HCT116 (cell line): ENCODE data around the gene ADAMTS3. TPM values are rescaled to one million over a fixed set of nuclear protein-coding genes. Genes with fewer than 3 reads are reported as not detected.

Experiments
- ATAC-seq: fragments of 200-7000 bp; cut with Tn5 transposase; 2 replicates; pipeline ENCODE4 v1.9.1; 2020; ENCODE audit warnings: mild to moderate bottlenecking, moderate library complexity
- BruUV-seq: library from RNA; stranded (reverse); fragments of 400-500 nt; replicated peaks from 2 replicates; lab custom pipeline; 2021; lab: Mats Ljungman, UMichigan
- CTCF ChIA-PET: fragments of 300-600 bp; sonication (Branson Sonifier 250); formaldehyde crosslinking; loops from one replicate; lab custom pipeline; 2021; ENCODE audit warnings: antibody characterized with exemption; lab: Charles Lee
- POLR2A ChIA-PET: fragments of 300-600, 350-600 bp; sonication (Branson Sonifier 250); formaldehyde crosslinking; loops from one replicate; lab custom pipeline; 2021; ENCODE audit warnings: antibody characterized with exemption; lab: Charles Lee
- RAD21 ChIA-PET, 2 experiments: fragments of 300-600 bp; sonication (Branson Sonifier 250); formaldehyde crosslinking; loops; one replicate each; lab custom pipeline; 2023; ENCODE audit warnings: low total read pairs in 2 of 2; ENCODE audit not compliant: uncharacterized antibody in 2 of 2, unreplicated experiment in 2 of 2, low non-redundant PET in 1 of 2; lab: Charles Lee
- DNase-seq: peaks from one replicate; pipeline ENCODE4 v3.0.0-alpha.2; 2010; ENCODE audit warnings: low read depth, low spot score
- H2AFZ ChIP-seq: fragments of 200-600 bp; shearing (Covaris generic), sonication (generic); 2 replicates; pipeline ENCODE4 v1.6.1; 2017; ENCODE audit warnings: low read depth, mixed run types, mixed read lengths, antibody characterized with exemption, low read length; ENCODE audit not compliant: poor library complexity, severe bottlenecking
- H3K27ac ChIP-seq: 2 replicates; pipeline ENCODE4 v1.5.1; 2012; ENCODE audit warnings: low read depth, low read length
- H3K27me3 ChIP-seq: fragments of 200-600 bp; sonication (generic); 2 replicates; pipeline ENCODE4 v1.6.1; 2016; ENCODE audit warnings: mixed run types, low read length, mixed read lengths; ENCODE audit not compliant: insufficient read depth
- H3K36me3 ChIP-seq, 2 experiments: fragments of 200-500 bp in 1 of 2; fragments of 200-600 bp in 1 of 2; sonication (Bioruptor generic) in 1 of 2; sonication (generic) in 1 of 2; 2 replicates each; pipeline versions ENCODE4 v1.5.1 to v1.6.1; 2014 to 2016; ENCODE audit warnings: low read length in 2 of 2, inconsistent platforms in 1 of 2, mixed read lengths in 1 of 2, mixed run types in 1 of 2; ENCODE audit not compliant: insufficient read depth in 2 of 2, control insufficient read depth in 1 of 2
- H3K4me1 ChIP-seq, 2 experiments: fragments of 200-600 bp in 1 of 2; sonication (generic) in 1 of 2; 2 replicates each; pipeline versions ENCODE4 v1.5.1 to v1.6.1; 2012 to 2017; ENCODE audit warnings: low read length in 2 of 2, inconsistent platforms in 1 of 2, mild to moderate bottlenecking in 1 of 2, mixed read lengths in 1 of 2, mixed run types in 1 of 2, moderate library complexity in 1 of 2; ENCODE audit not compliant: insufficient read depth in 2 of 2, control insufficient read depth in 1 of 2
- H3K4me2 ChIP-seq: fragments of 200-600 bp; sonication (generic); 2 replicates; pipeline ENCODE4 v1.6.1; 2017; ENCODE audit warnings: mixed run types, low read length, mixed read lengths
- H3K4me3 ChIP-seq, 2 experiments: fragments of 200-600 bp in 1 of 2; sonication (generic) in 1 of 2; replicated peaks in 1 of 2; 2 replicates each; pipeline ENCODE4 v1.5.1; 2011 to 2016; ENCODE audit warnings: low read length in 2 of 2, control low read depth in 1 of 2, low read depth in 1 of 2, mild to moderate bottlenecking in 1 of 2, mixed read lengths in 1 of 2, mixed run types in 1 of 2
- H3K79me2 ChIP-seq: fragments of 200-600 bp; sonication (generic); 2 replicates; pipeline ENCODE4 v1.6.1; 2017; ENCODE audit warnings: mild to moderate bottlenecking, mixed run types, low read length, moderate library complexity, mixed read lengths; ENCODE audit not compliant: insufficient read depth
- H3K9ac ChIP-seq: fragments of 200-600 bp; sonication (generic); 2 replicates; pipeline ENCODE4 v1.6.1; 2016; ENCODE audit warnings: low read length, mixed read lengths
- H3K9me2 ChIP-seq: fragments of 200-600 bp; sonication (generic), shearing (Covaris generic); 2 replicates; pipeline ENCODE4 v1.6.1; 2017; ENCODE audit warnings: mixed run types, mild to moderate bottlenecking, moderate library complexity; ENCODE audit not compliant: insufficient read depth
- H3K9me3 ChIP-seq, 2 experiments: fragments of 200-500 bp in 1 of 2; fragments of 200-600 bp in 1 of 2; sonication (Bioruptor generic) in 1 of 2; sonication (generic) in 1 of 2; 2 replicates each; pipeline ENCODE4 v1.6.1; 2014 to 2017; ENCODE audit warnings: low read length in 2 of 2, mixed read lengths in 2 of 2, inconsistent platforms in 1 of 2, low read depth in 1 of 2, mild to moderate bottlenecking in 1 of 2, mixed run types in 1 of 2, moderate library complexity in 1 of 2; ENCODE audit not compliant: control insufficient read depth in 1 of 2, insufficient read depth in 1 of 2
- H4K20me1 ChIP-seq: fragments of 200-600 bp; sonication (generic), shearing (Covaris generic); 2 replicates; pipeline ENCODE4 v1.6.1; 2017; ENCODE audit warnings: mixed run types, mild to moderate bottlenecking, moderate library complexity; ENCODE audit not compliant: insufficient read depth
- CBX3 ChIP-seq: IDR thresholded peaks from 2 replicates; pipeline ENCODE4 v1.6.1; 2012; ENCODE audit warnings: low read depth
- CEBPB ChIP-seq: IDR thresholded peaks from 2 replicates; pipeline ENCODE4 v1.6.1; 2012; ENCODE audit warnings: low read depth
- EGR1 ChIP-seq: IDR thresholded peaks from 2 replicates; pipeline ENCODE4 v1.6.1; 2012; ENCODE audit warnings: low read depth
- ELF1 ChIP-seq: IDR thresholded peaks from 2 replicates; pipeline ENCODE4 v1.6.1; 2012; ENCODE audit warnings: low read depth, borderline replicate concordance
- JUND ChIP-seq: IDR thresholded peaks from 2 replicates; pipeline ENCODE4 v1.6.1; 2012
- POLR2AphosphoS5 ChIP-seq: IDR thresholded peaks from 2 replicates; pipeline ENCODE4 v1.6.1; 2011; ENCODE audit warnings: mild to moderate bottlenecking, low read depth, low read length, moderate library complexity
- RAD21 ChIP-seq: IDR thresholded peaks from 2 replicates; pipeline ENCODE4 v1.6.1; 2012; ENCODE audit warnings: low read depth, mild to moderate bottlenecking
- SIN3A ChIP-seq: IDR thresholded peaks from 2 replicates; pipeline ENCODE4 v1.6.1; 2012; ENCODE audit warnings: low read depth
- SP1 ChIP-seq: IDR thresholded peaks from 2 replicates; pipeline ENCODE4 v1.6.1; 2012; ENCODE audit warnings: low read depth
- TCF7L2 ChIP-seq: IDR thresholded peaks from 2 replicates; pipeline ENCODE4 v1.7.0; 2011; ENCODE audit warnings: borderline replicate concordance, inconsistent platforms; ENCODE audit not compliant: insufficient read depth, insufficient read length; ENCODE audit errors: extremely low read depth
- YY1 ChIP-seq: IDR thresholded peaks from 2 replicates; pipeline ENCODE4 v1.6.1; 2011; ENCODE audit warnings: low read length, low read depth, moderate library complexity, mild to moderate bottlenecking; ENCODE audit not compliant: insufficient replicate concordance; ENCODE audit errors: extremely low read depth
- ZFX ChIP-seq: fragments of 450-650 bp; IDR thresholded peaks from 2 replicates; pipeline ENCODE4 v1.6.1; 2017
- ZNF274 ChIP-seq: fragments of 200-500 bp; sonication (Bioruptor generic); IDR thresholded peaks from 2 replicates; pipeline ENCODE4 v1.6.1; 2014; ENCODE audit warnings: mild to moderate bottlenecking, low read depth, low read length, inconsistent platforms
- intact Hi-C: fragments of 100-400 bp; cut with micrococcal nuclease; formaldehyde crosslinking; loops from 2 replicates; pipeline ENCODE4 v1.10.0; 2022
- total RNA-seq: library from RNA; stranded (reverse); gene quantifications from one replicate; pipeline ENCODE4 v1.2.1, GENCODE V29; 2021; ENCODE audit not compliant: unreplicated experiment
- TF ChIP-seq, protein P1 (sequence below): IDR thresholded peaks from 2 replicates; pipeline ENCODE4 v1.6.1; 2011; ENCODE audit warnings: mild to moderate bottlenecking, low read length, moderate library complexity; ENCODE audit not compliant: insufficient replicate concordance; ENCODE audit errors: extremely low read depth
- TF ChIP-seq, protein P2 (sequence below): IDR thresholded peaks from 2 replicates; pipeline ENCODE4 v1.6.1; 2012
- TF ChIP-seq, protein P3 (sequence below), 3 experiments: fragments of 200-600 bp in 1 of 3; sonication (generic) in 1 of 3; IDR thresholded peaks in 2 of 3; conservative IDR thresholded peaks in 1 of 3; 2 replicates each; pipeline ENCODE4 v1.5.1; 2012 to 2017; ENCODE audit warnings: low read depth in 2 of 3, low read length in 2 of 3, antibody characterized with exemption in 1 of 3, borderline replicate concordance in 1 of 3, control low read depth in 1 of 3, mild to moderate bottlenecking in 1 of 3, mixed read lengths in 1 of 3, mixed run types in 1 of 3, moderate library complexity in 1 of 3; ENCODE audit not compliant: insufficient read depth in 1 of 3
- TF ChIP-seq, protein P4 (sequence below): IDR thresholded peaks from 2 replicates; pipeline ENCODE4 v1.6.1; 2012; ENCODE audit warnings: low read depth

ADAMTS3 gene
- total RNA-seq, 1 experiment from 2014 or later, result not detected

GRCh38 chr4:72486991-72487390, 82.0 kb downstream of the ADAMTS3 start:
- ChIA-PET RAD21 (no interaction called here), CTCF (no interaction called here), POLR2A (no interaction called here)
- no peak overlapping the region for H3K4me2 ChIP-seq
- no peak for TF ChIP-seq CEBPB
- no peak for TF ChIP-seq RAD21
- TF ChIP-seq, protein P1, sequence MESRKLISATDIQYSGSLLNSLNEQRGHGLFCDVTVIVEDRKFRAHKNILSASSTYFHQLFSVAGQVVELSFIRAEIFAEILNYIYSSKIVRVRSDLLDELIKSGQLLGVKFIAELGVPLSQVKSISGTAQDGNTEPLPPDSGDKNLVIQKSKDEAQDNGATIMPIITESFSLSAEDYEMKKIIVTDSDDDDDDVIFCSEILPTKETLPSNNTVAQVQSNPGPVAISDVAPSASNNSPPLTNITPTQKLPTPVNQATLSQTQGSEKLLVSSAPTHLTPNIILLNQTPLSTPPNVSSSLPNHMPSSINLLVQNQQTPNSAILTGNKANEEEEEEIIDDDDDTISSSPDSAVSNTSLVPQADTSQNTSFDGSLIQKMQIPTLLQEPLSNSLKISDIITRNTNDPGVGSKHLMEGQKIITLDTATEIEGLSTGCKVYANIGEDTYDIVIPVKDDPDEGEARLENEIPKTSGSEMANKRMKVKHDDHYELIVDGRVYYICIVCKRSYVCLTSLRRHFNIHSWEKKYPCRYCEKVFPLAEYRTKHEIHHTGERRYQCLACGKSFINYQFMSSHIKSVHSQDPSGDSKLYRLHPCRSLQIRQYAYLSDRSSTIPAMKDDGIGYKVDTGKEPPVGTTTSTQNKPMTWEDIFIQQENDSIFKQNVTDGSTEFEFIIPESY, result no peak
- TF ChIP-seq CBX3, result no peak
- no peak for TF ChIP-seq ELF1
- no peak for TF ChIP-seq POLR2AphosphoS5
- no peak for TF ChIP-seq ZNF274
- no peak for TF ChIP-seq TCF7L2
- TF ChIP-seq, protein P2, sequence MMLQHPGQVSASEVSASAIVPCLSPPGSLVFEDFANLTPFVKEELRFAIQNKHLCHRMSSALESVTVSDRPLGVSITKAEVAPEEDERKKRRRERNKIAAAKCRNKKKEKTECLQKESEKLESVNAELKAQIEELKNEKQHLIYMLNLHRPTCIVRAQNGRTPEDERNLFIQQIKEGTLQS, result no peak
- TF ChIP-seq, protein P3, sequence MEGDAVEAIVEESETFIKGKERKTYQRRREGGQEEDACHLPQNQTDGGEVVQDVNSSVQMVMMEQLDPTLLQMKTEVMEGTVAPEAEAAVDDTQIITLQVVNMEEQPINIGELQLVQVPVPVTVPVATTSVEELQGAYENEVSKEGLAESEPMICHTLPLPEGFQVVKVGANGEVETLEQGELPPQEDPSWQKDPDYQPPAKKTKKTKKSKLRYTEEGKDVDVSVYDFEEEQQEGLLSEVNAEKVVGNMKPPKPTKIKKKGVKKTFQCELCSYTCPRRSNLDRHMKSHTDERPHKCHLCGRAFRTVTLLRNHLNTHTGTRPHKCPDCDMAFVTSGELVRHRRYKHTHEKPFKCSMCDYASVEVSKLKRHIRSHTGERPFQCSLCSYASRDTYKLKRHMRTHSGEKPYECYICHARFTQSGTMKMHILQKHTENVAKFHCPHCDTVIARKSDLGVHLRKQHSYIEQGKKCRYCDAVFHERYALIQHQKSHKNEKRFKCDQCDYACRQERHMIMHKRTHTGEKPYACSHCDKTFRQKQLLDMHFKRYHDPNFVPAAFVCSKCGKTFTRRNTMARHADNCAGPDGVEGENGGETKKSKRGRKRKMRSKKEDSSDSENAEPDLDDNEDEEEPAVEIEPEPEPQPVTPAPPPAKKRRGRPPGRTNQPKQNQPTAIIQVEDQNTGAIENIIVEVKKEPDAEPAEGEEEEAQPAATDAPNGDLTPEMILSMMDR (IDR thresholded peaks at IDR 0.05 in 2 of 3, conservative IDR thresholded peaks at IDR 0.05 in 1 of 3; ENCODE audit: borderline replicate concordance in 1 of 3, insufficient read depth in 1 of 3, low read depth in 2 of 3, low read length in 2 of 3), result no peak
- TF ChIP-seq SP1, result no peak
- no peak for TF ChIP-seq YY1
- TF ChIP-seq EGR1, result no peak
- no peak for TF ChIP-seq JUND
- TF ChIP-seq ZFX, result no peak
- no peak for TF ChIP-seq SIN3A
- TF ChIP-seq, protein P4, sequence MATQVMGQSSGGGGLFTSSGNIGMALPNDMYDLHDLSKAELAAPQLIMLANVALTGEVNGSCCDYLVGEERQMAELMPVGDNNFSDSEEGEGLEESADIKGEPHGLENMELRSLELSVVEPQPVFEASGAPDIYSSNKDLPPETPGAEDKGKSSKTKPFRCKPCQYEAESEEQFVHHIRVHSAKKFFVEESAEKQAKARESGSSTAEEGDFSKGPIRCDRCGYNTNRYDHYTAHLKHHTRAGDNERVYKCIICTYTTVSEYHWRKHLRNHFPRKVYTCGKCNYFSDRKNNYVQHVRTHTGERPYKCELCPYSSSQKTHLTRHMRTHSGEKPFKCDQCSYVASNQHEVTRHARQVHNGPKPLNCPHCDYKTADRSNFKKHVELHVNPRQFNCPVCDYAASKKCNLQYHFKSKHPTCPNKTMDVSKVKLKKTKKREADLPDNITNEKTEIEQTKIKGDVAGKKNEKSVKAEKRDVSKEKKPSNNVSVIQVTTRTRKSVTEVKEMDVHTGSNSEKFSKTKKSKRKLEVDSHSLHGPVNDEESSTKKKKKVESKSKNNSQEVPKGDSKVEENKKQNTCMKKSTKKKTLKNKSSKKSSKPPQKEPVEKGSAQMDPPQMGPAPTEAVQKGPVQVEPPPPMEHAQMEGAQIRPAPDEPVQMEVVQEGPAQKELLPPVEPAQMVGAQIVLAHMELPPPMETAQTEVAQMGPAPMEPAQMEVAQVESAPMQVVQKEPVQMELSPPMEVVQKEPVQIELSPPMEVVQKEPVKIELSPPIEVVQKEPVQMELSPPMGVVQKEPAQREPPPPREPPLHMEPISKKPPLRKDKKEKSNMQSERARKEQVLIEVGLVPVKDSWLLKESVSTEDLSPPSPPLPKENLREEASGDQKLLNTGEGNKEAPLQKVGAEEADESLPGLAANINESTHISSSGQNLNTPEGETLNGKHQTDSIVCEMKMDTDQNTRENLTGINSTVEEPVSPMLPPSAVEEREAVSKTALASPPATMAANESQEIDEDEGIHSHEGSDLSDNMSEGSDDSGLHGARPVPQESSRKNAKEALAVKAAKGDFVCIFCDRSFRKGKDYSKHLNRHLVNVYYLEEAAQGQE, result no peak
- no peak overlapping the region for H3K4me3 ChIP-seq
- ATAC-seq (no peak), DNase-seq (no peak)
- H3K27me3 ChIP-seq, result no peaks in the 10 kb centered on the region
- no peak overlapping the region for H2AFZ ChIP-seq
- no peak overlapping the region for H3K27ac ChIP-seq
- no peaks in the 10 kb centered on the region for H3K36me3 ChIP-seq
- BruUV-seq, result no TSS peak
- H3K4me1 ChIP-seq, result no peaks in the 10 kb centered on the region
- H3K9me2 ChIP-seq, result no peaks in the 10 kb centered on the region
- H3K79me2 ChIP-seq, result no peaks in the 10 kb centered on the region
- H3K9ac ChIP-seq, result no peak overlapping the region
- no peaks in the 10 kb centered on the region for H4K20me1 ChIP-seq
- H3K9me3 ChIP-seq, result no peaks in the 10 kb centered on the region; a peak in 1 of 4 replicates
- intact Hi-C loops, result no loop called here
